ENCODE data around the gene ATP11A. TPM values are rescaled to one million over a fixed set of nuclear protein-coding genes. Genes with fewer than 3 reads are reported as not detected.

The ATP11A gene
- total and polyA plus RNA-seq, 9 of the 15 experiments (the other 6 are each of a cell fraction or from before 2014, with no cell fraction given) = 0.38 to 34.2 (median 4.2) TPM

DNA sequence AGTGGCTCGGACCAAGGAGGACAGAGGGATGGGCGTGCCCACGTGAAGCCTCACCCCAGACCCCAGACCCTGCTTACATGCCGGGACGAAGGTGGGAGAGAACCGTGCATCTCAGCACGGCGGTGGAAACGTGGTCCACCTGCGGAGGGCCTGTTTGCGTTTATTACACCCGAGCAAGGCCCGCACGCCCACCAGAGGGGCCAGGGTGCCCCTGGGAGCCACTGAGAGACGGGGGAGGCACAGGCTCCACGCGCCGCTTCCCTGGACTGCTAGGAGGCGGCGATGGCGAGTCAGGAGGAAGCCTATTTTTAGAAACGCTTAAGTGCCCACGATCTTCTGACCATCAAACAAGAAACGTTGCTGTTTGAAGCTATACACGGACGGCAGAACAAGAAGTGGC is 80.7 kb downstream of the ATP11A start (continued):
- TF ChIP-seq, protein P1, sequence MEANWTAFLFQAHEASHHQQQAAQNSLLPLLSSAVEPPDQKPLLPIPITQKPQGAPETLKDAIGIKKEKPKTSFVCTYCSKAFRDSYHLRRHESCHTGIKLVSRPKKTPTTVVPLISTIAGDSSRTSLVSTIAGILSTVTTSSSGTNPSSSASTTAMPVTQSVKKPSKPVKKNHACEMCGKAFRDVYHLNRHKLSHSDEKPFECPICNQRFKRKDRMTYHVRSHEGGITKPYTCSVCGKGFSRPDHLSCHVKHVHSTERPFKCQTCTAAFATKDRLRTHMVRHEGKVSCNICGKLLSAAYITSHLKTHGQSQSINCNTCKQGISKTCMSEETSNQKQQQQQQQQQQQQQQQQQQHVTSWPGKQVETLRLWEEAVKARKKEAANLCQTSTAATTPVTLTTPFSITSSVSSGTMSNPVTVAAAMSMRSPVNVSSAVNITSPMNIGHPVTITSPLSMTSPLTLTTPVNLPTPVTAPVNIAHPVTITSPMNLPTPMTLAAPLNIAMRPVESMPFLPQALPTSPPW (CRISPR knock-in tag; IDR thresholded peaks at IDR 0.05) = no peak
- TF ChIP-seq TAF7 (tag; IDR thresholded peaks at IDR 0.05) (no peak), YBX1 (IDR thresholded peaks at IDR 0.05) (no peak), POLR2AphosphoS2 (IDR thresholded peaks at IDR 0.05; ENCODE audit: low read length) (no peak), PHF21A (IDR thresholded peaks at IDR 0.05; ENCODE audit: borderline replicate concordance, low read depth) (no peak), E2F6 (IDR thresholded peaks at IDR 0.05; ENCODE audit: borderline replicate concordance in 1 of 2, extremely low read depth in 1 of 2, insufficient read depth in 1 of 2, insufficient read length in 1 of 2, low read depth in 1 of 2, low read length in 1 of 2, poor library complexity in 1 of 2, severe bottlenecking in 1 of 2) (no peak)

- no peaks in the 10 kb centered on the region for H3K27me3 ChIP-seq (ENCODE audit: control insufficient read depth in 2 of 2, insufficient read depth in 2 of 2, low read length in 2 of 2)
- peaks cover 2 to 26% of the 10 kb centered on the region in 2 experiments; a peak in 2 of 5 replicates for H3K4me1 ChIP-seq (replicated peaks in 1 of 2; ENCODE audit: control insufficient read depth in 2 of 2, insufficient read depth in 2 of 2, low read length in 2 of 2)
- H3K4me3 ChIP-seq = no peak overlapping the region
- FAIRE-seq = no peak
- 87% methylated on average over 10 of the region's 20 CpGs for WGBS (ENCODE audit: insufficient coverage, low coverage, missing lambda C conversion rate)
- ChIA-PET POLR2A (interaction anchor here (1.0 kb wide), 1 partner anchor 24 kb away, joined by 3 read pairs; no protein-coding TSS in a partner anchor), CTCF (ENCODE audit: low intra/inter-chr PET ratio) (no interaction called here)
- BruUV-seq (replicated peaks) = no TSS peak
- no peaks in the 10 kb centered on the region for H3K9me3 ChIP-seq (replicated peaks; ENCODE audit: control insufficient read depth, insufficient read depth, low read depth, low read length)
- H3K9me1 ChIP-seq (ENCODE audit: control insufficient read depth, insufficient read depth, low read length) = no peaks in the 10 kb centered on the region
- no peaks in the 10 kb centered on the region; the same call in 1 of the 2 replicates for H4K20me1 ChIP-seq (replicated peaks; ENCODE audit: control insufficient read depth, insufficient read depth, low read length)
- H2AFZ ChIP-seq (ENCODE audit: low read depth, low read length) = no peak overlapping the region
- ATAC-seq = no peak
- no peak for DNase-seq (ENCODE audit: extremely low read depth in 1 of 4, low spot score in 3 of 4)
- H3K4me2 ChIP-seq (ENCODE audit: insufficient read depth, low read length) = no peak overlapping the region
- in situ Hi-C loops (cut with MboI) = no loop called here
- intact Hi-C loops (cut with micrococcal nuclease) = no loop called here
- H3K79me2 ChIP-seq (ENCODE audit: control insufficient read depth, insufficient read depth, low read length) = peaks cover 8% of the 10 kb centered on the region; the same call in 2 of the 3 replicates
- no peaks in the 10 kb centered on the region for H3K36me3 ChIP-seq (ENCODE audit: control insufficient read depth, insufficient read depth, low read length)
- no peak overlapping the region for H3K27ac ChIP-seq (ENCODE audit: extremely low read depth, low read depth, low read length)
- no peak overlapping the region; a peak in 1 of 4 replicates for H3K9ac ChIP-seq (ENCODE audit: insufficient read depth in 1 of 2, low read depth in 2 of 2, low read length in 2 of 2)
- TF ChIP-seq GTF2B (IDR thresholded peaks at IDR 0.05; ENCODE audit: extremely low read depth, insufficient read length) = no peak
- TF ChIP-seq CHD1 (IDR thresholded peaks at IDR 0.05; ENCODE audit: low read length) = no peak
- no peak for TF ChIP-seq GMEB1 (CRISPR knock-in tag; IDR thresholded peaks at IDR 0.05)
- no peak for TF ChIP-seq KAT2B (IDR thresholded peaks at IDR 0.05; ENCODE audit: low read depth, low read length)
- TF ChIP-seq, protein P2, sequence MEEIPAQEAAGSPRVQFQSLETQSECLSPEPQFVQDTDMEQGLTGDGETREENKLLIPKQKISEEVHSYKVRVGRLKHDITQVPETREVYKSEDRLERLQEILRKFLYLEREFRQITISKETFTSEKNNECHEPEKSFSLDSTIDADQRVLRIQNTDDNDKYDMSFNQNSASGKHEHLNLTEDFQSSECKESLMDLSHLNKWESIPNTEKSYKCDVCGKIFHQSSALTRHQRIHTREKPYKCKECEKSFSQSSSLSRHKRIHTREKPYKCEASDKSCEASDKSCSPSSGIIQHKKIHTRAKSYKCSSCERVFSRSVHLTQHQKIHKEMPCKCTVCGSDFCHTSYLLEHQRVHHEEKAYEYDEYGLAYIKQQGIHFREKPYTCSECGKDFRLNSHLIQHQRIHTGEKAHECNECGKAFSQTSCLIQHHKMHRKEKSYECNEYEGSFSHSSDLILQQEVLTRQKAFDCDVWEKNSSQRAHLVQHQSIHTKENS (CRISPR knock-in tag; IDR thresholded peaks at IDR 0.05) = no peak
- no peak for TF ChIP-seq IRF1 (CRISPR knock-in tag; IDR thresholded peaks at IDR 0.05; ENCODE audit: borderline replicate concordance)
These were observed 81.5 kb downstream of the ATP11A start for GRCh38 chr13:112771139-112771876.
